Activated CD8-positive, alpha-beta memory T cell treated with anti-CD3 and anti-CD28 coated beads, Interleukin-2, amount 50 U/mL, for 1 hour (primary cell): ENCODE data around the gene CFAP100.

Source experiments
- DNase-seq: peaks from one replicate; pipeline ENCODE4 v3.0.0-alpha.2; 2020; ENCODE audit errors: extremely low read depth

The CFAP100 gene

GRCh38 chr3:126373682-126374601, 20.8 kb upstream of the CFAP100 start:
- no peak for DNase-seq

- DNase-seq, result no peak
Measured at GRCh38 chr3:126375835-126376331, 18.8 kb upstream of the CFAP100 start.

- DNase-seq, result no peak
Measured at GRCh38 chr3:126376444-126376843, 18.3 kb upstream of the CFAP100 start.

- DNase-seq, result no peak
Measured at GRCh38 chr3:126377211-126377610, 17.5 kb upstream of the CFAP100 start.

- no peak for DNase-seq
Measured at GRCh38 chr3:126378341-126378751, 16.4 kb upstream of the CFAP100 start.

- DNase-seq, result no peak
Measured at GRCh38 chr3:126380011-126380768, 14.5 kb upstream of the CFAP100 start.

- no peak for DNase-seq
Measured at GRCh38 chr3:126381966-126382365, 12.7 kb upstream of the CFAP100 start.

- DNase-seq, result no peak
Measured at GRCh38 chr3:126389112-126389793, 5.5 kb upstream of the CFAP100 start.

GRCh38 chr3:126389794-126390146, 4.9 kb upstream of the CFAP100 start:
- no peak for DNase-seq

GRCh38 chr3:126390201-126390600, 4.5 kb upstream of the CFAP100 start:
- DNase-seq, result no peak

GRCh38 chr3:126390751-126391150, 4.0 kb upstream of the CFAP100 start:
- no peak for DNase-seq

GRCh38 chr3:126391631-126392030, 3.1 kb upstream of the CFAP100 start:
- DNase-seq, result no peak

- no peak for DNase-seq
Measured at GRCh38 chr3:126392246-126392645, 2.5 kb upstream of the CFAP100 start.

GRCh38 chr3:126393563-126393962, 1.1 kb upstream of the CFAP100 start:
- no peak for DNase-seq

- no peak for DNase-seq
Measured at GRCh38 chr3:126394977-126395321, 240 bp downstream of the CFAP100 start.

- no peak for DNase-seq
Measured at GRCh38 chr3:126395846-126396513, 1.3 kb downstream of the CFAP100 start.

GRCh38 chr3:126396536-126396935, 1.8 kb downstream of the CFAP100 start:
- DNase-seq, result no peak

- DNase-seq, result no peak
Measured at GRCh38 chr3:126397610-126398422, 3.1 kb downstream of the CFAP100 start.

GRCh38 chr3:126398423-126399350, 4.0 kb downstream of the CFAP100 start:
- DNase-seq, result no peak

GRCh38 chr3:126399351-126399735, 4.6 kb downstream of the CFAP100 start:
- DNase-seq, result no peak
